ENCODE results near the gene FRS2.
"Not testable (repeated sequence)": the region's sequence is repeated elsewhere in the genome, so short reads cannot be mapped to it uniquely, and the experiment has no call there.

Gene FRS2, protein sequence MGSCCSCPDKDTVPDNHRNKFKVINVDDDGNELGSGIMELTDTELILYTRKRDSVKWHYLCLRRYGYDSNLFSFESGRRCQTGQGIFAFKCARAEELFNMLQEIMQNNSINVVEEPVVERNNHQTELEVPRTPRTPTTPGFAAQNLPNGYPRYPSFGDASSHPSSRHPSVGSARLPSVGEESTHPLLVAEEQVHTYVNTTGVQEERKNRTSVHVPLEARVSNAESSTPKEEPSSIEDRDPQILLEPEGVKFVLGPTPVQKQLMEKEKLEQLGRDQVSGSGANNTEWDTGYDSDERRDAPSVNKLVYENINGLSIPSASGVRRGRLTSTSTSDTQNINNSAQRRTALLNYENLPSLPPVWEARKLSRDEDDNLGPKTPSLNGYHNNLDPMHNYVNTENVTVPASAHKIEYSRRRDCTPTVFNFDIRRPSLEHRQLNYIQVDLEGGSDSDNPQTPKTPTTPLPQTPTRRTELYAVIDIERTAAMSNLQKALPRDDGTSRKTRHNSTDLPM

DNA sequence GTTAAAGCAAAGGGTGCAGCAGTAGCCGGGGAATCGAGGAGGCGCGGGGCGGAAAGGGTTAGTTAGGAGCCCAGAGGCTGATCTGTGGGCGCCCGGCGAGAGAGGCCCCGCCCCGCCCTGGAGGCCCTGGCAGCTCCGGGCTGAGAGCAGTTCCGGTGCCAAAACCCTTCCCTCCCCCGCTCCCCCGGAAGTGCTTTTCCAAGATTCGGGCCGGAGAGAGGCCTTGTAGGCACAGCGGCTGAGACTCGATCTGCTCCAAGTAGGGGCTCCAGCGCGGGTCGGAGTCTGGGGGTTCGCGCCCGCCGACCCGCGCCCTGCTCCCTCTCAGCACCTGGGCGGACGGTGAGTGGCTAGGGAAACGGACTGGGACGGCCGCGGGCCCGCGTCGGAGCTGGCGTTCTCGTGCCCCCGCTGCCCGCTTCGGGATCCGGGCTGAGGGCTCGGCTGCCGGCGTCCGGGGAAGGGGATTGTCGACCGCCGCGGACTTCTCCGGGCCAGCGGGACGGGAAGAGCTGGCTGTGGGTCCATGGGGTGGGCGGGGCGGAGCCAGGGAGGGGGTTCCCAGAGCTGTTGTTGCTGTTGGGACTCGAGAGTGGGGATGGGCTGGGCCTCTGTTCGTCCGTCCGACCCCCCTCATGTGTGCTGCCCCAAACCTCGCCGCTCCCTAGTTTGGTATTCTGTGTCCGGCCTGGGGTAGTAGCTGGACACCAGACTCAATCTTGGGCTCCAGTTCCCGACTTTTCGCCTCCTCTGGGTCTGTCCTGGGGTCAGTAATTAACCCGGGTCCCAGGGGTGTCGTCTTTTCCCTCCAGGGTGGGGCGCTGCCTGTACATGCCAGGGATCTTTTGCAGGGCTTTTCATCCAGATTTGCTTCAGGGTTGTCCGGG is at the start of gene FRS2:
Gene FRS2, plus strand, starts transcription at position 200 of the 887 bp plus-strand sequence. CDS start 98,643 bp downstream, outside the sequence.
- DNase-seq (ENCODE audit: low spot score), result peak; percentile 89

DNA sequence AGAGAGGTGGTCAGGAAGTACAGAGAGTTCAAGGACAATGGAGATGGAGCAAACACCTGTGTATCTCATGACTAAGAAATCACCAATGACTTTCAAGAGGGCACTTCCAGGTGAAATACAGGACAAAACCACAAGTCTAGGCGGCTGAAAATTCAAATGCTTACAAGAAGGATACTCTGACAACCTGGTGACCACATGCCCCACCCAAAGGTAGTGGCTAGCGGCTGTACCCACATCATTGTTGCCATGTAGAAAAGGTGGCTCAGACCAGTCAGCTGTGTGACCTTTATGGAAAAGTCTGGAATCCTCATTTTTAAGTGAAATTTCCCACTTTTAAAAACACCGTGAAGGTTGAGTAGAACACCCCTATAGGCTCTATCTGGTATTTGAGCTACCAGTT is 48.6 kb upstream of the FRS2 start:
- peak; percentile 12 for DNase-seq (ENCODE audit: low spot score)

DNA sequence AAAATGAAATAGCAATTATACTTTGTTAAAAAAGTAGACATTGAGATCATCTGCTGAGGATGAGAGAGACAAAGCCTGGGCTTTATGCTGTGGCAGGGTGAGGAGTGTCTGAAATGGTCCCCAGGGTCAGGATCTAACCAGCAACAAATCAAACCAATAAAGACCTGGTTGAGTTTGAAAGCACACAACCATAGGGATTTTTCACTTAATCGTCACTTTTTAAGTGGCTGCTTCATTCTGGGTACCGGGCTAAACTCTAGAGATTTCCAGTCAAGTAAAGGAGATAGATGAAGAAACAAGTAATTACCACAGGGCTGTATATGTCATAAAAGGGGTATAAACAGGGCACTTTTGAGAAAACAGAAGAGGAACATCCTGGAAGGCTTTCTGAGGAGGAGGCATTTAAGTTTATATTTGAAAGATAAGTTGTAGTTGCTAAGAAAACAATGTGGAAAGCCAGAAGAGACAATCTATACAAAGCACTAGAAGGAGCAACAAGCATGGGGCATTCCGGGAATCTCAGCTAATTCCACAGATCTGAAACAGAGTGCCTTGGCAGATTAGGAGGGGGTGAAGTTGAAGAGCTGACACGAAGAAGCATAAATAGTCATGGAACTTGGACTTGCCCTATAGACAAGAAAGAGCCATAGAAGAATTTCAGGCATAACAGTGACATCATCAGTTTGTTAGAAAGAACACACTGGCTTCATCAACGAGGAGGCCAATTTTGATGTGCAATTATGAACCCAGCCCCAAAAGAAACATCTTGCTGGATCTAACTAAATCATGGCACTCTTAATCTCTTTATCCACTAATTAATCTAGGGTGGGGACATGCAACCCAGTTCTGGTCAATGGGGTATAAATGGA is 46.9 kb upstream of the FRS2 start:
- DNase-seq (ENCODE audit: low spot score), result no peak

DNA sequence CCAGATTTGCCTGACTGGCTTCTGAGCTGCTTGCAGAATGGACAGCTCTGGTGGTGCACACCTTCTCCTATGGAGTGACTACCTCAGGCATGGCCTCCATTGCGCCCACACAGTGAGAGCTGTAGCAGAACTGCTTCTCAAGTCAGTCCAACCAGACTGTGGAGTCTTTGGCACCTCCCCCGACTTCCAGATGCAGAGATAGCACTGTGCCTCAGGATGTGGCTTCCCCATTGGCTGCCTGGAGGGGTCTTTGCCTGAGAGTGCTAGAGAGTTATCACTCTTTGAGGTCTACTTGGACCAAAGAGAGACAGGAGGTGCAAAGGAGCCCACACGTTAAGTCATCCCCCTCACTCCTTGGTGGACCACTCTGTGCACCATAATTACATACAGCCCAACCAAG is 44.8 kb upstream of the FRS2 start:
- DNase-seq (ENCODE audit: low spot score), result no peak

DNA sequence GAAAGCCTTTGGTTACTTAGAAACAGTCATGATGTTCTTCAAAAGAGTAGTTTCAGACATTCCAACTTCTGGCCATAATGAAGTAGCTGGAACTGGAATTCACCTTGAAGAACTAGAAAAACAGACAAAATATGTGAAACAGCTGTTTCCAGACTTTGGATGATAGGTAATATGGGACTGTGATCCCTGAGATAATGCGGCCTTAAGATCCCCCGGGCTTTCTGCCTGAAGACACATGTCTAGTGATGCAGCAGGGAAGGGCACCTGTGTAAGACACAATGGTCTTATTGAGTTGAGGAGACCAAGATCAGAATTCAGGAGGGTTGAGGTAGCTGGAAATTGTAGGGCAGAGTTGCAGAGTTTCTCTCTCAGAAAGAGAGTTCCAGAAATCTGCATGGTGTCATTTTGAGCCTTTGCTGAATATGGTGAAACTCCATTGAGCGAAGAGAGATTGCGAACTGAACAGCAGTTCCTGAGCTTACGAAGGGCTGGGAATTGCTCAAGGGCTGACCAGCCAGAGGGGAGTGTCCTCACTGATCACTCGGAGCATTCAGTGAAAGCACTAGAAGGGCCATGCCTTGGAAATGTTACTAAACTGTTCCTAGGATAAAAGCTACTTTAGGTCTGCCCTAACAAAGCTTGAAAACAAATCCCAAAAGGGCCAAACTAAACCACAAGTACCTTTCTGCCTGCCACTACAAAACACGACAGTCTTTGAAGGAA is 41.7 kb upstream of the FRS2 start:
- DNase-seq (ENCODE audit: low spot score), result no peak

DNA sequence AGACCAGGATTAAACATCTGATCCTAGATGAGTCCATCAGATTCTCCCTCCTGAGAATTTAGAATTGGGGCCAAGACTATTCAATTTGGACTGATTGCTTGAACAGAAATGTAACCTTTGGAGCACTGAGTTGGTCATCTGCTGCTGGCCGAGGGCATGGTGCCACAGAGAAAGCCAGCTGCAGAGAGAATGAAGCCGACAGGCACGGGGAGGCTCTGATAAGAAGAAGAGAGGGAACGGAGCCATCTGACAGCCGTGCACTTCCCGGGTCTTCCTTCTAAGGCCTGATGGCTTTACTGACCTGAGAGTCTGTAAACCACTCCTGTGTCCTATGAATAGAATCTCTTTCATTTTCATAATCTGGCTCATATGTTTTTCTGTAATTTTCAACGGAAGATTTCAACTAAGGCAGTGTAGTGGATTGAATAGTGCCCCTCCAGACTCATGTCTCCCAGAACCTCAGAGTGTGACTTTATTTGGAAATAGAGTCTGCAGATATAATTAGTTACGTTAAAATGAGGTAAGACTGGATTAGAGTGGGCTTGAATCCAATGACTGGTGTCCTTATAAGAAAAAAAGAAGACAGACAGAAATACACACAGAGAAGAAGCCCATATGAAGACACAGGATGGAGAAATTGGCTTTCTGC is 39.1 kb upstream of the FRS2 start:
- DNase-seq (ENCODE audit: low spot score), result no peak

DNA sequence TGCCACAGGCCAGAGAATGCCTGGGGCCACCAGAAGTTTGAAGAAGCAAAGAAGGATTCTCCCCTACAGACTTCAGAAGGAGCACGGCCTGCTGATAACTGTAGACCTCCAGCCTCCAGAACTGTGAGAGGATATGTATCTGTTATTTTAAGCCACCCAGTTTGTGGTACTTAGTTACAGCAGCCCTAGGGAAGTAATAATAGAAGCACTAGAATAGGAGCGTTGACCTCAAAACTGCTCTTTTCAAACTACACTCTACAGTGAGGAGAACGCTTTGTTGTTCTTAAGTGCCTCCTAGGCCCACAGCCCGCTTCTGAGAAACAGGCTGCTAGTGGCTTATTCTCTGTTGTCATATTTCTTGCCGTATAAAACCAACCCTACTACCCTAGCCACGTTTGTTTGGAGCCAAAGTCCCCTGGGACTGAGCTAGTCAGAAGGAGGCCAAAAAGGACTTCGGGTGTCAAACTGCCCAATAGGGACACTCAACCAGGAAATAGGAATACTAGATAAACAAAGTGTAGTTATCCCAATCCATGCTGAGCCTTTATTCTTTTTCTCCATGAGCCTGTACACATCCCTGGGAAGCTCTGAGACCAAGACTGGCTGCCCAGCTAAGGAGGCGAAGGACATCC is 38.5 kb upstream of the FRS2 start:
- DNase-seq (ENCODE audit: low spot score), result no peak

DNA sequence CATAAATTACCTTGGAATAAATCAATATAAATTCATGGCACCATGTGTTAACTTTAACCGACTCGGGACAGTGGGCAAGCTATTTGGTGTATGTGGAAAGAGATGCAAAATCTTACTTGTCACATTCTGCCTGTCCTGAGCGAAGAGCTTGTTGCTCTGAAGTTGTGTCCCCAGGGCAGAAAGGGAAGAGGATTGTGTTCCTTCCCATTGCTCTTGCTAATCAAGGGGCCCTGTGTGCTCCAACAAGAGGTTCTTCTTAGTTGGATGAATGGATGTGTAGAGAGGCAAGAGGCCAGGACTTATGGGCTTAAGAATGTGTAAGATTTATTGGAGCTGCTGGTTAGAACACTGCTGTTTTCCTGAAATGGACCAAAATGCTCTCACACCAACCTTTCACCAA is 36.5 kb upstream of the FRS2 start:
- DNase-seq (ENCODE audit: low spot score), result no peak

DNA sequence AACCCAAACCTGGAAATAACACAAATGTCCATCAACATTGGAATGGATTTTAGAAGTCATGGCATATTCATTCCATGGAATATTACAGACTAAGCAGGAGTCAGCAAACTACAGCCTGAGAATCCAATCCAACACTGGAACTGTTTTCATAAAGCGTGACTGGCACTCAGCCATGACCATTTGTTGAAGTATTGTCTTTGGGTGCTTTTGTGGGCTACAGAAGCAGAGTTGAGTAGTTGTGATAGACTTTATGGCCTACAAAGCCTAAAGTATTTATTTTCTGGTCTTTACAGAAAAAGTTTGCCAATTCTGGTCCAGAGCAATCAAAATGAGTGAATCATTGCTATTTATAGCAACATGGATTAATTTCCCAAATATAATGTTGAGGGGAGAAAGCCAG is 34.5 kb upstream of the FRS2 start:
- no peak for DNase-seq (ENCODE audit: low spot score)

DNA sequence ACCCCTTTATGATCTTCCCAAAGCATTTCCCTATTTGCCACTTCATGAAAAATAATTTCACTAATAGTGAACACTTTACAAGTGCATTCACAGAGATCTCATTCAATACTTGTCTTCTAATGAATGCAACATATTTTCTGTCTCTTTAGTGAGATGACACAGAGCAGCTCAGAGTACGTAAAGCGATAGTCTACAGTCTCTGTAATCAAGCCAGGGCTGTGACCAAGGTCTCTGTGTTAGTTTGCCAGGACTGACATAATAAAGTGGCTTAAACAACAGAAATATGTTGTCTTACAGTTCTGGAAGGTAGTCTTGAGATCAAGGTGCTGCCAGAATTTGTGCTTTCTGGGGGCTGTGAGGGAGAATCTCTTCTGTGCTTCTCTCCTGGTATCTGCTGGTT is 33.1 kb upstream of the FRS2 start:
- no peak for DNase-seq (ENCODE audit: low spot score)

DNA sequence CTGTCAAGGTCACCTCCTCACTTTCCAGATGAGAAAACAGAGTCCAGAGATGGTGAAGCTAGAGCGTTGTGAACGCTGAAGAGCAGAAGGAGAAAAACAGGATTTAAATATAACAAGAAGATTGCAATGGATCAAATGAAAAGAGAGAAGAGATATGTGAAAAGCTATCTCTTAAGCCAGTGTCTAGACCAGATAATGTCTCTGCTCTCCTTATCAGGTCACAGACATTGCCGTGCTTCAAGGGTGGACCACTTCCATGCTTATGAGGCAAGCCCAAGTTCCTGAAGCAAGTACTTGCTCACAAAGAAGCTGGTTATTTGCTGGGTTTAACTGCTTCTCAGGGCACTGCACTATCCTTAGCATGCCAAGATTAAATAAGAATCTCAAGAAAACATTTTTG is 31.6 kb upstream of the FRS2 start:
- DNase-seq (ENCODE audit: low spot score), result no peak

DNA sequence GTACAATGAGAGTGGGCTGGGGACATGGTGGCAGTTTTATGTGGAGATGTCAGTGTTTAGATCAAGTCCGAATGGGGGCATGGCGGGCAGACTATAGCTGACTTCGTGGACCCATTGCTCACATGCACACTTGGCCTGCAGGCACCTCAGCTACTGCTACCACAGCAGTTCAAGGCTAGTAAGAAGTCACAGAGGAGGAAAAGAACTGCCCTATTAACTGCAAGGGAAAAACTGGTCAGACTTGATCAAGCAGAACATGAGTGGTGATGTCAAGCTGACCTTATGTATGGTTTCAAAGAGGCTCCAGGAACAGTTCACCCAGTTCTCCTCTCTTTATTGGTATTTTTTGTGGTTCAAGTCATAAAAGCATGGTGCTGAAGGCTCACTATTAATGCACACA is 30.2 kb upstream of the FRS2 start:
- DNase-seq (ENCODE audit: low spot score), result peak; percentile 69

DNA sequence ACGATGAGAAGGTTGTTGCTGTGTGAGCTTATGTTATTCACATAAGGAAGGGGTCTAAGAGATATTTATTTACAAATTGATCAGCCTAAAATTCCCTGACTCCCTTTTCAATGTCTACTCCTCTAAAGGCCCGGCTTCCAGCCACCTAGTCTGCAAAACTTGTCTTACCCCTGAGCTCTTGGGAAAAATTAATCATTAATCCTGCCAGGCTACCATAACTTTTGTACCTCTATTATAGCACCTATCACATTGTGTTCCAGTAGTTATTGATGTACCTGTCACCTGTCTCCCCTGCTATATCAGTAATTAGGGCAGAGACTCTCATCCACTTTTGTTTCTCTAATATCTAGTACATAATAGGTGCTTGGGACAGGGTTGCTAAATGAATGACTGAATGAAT is 29.3 kb upstream of the FRS2 start:
- DNase-seq (ENCODE audit: low spot score), result no peak

DNA sequence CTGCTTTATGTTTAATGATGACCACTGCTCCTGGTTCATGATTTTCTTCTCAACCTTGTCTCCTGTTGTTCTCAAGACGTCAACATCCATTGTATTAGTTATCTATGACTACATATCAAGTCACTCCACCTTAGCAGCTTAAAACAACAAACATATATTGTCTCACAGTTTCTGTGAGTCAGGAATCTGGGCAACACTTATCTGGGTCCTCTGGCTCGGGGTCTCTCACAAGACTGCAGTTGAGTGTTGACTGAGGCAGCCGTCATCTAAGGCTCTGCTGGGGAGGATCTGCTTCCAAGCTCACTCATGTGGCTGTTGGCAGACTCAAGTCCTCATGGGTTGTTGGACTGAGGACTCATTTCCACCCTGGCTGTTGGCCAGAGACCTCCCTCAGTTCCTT is 27.3 kb upstream of the FRS2 start:
- peak; percentile 53 for DNase-seq (ENCODE audit: low spot score)

DNA sequence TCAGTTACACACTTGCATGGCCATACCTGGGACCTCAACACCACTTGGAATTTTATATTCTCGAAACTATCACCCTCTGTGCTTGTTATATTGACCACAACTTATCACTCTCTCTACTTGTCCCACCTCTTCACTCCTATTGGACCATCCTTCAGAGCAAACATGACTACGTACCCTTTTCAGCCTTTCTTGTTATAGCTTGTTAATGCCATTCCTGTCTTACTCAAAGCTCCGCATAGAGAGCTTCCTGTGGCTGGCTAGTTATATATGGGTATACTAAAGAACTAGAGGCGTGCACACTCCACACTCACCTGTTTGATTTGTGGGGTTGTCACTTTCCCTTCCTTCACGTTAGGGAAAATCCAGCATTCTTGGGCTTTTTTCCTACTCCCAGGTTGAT is 26.3 kb upstream of the FRS2 start:
- DNase-seq (ENCODE audit: low spot score), result no peak

DNA sequence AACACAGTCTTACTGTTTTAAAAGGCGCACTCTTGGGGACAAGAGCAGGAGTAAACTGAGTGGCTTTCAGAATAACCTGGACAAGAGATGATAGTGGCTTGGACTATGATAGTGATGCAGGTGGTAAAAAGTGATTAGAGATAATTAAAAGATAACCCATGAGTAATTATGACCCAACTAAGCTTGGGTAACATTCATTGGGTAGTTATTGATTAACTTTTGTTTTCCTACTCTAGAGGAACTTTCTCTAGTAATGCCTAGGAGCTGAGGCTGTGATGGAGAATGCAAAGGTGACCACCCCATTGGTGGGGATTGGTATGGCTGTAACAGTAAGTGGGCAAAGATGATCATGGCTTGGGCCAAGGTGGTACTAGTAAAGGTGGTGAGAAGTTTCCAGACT is 22.3 kb upstream of the FRS2 start:
- peak; percentile 14 for DNase-seq (ENCODE audit: low spot score)

DNA sequence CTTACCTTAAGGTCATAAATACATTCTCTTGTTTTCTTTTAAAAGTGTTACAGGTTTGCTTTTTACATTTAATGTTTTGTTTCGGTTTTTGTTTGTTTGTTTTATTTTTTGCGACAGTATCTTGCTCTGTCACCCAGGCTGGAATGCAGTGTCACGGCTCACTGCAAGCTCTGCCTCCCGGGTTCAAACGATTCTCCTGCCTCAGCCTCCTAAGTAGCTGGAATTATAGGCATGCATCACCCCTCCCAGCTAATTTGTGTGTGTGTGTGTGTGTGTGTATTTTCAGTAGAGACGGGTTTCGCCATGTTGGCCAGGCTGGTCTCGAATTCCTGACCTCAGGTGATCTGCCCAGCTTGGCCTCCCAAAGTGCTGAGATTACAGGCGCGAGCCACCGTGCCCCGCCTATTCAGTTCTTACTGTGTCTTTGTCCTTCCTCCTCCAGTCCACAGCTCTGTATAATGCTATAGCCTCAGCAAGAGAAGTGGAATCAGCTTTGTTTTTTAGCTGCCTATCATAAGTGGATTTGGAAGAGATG is 17.5 kb upstream of the FRS2 start:
- not testable (repeated sequence) for DNase-seq (ENCODE audit: low spot score)

DNA sequence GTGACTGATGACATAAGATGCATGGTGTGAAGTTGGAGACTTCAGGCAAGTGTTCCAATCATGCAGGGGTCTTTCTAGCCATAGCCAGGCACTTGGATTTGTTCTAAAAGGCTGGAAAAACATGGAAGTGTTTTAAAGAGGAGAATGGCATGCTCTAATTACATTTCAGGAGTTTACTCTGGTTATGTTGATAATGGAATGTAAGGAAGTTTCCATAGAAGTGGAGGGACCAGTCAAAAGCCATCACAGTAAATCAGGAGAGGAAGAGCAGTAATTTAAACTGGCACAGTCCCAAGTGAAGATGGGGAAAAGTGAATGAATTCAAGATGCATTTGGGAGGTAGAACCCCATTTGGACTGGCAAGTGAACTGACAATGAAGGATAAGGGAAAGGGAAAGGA is 13.9 kb upstream of the FRS2 start:
- no peak for DNase-seq (ENCODE audit: low spot score)

DNA sequence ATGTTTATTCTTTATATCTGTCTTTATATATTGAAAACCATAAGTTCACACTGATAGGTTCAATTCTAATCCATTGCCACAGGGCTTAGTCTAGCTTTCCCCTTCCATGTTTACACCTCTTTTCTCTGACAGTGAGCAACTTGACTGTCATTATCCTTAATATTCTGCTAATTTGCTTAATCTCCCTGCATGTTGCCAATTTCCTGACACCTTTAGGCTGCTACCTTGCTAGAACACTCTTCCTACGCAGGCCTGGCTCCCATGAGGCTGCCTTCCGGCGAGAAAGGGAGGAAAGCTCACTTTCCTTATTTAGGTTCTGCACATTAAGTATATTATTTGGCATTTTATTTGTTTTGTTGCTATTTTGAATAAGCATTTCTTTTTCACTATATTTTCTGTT is 12.8 kb upstream of the FRS2 start:
- no peak for DNase-seq (ENCODE audit: low spot score)

DNA sequence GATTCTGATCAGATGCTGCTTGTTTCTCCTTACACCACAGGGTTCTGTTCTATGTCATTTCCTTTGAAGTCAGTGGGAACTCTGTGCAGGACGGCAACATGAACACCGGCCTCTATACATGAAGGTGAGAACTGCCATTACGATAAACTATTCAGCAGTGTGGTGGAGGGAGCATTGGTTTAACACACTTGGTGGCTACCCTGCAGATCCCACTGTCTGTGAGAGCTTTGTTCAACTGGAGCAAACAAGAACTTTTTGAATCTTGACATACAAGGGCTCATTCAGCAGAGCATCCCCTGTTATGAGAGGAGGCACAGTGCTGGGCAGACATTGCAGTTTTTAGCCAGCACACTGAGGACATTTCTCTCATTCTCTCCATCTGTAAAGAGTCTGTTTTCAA is 10.7 kb upstream of the FRS2 start:
- no peak for DNase-seq (ENCODE audit: low spot score)

Data from kidney tubule cell (primary cell).